ENCODE data around the gene APBA3. TPM values are rescaled to one million over a fixed set of nuclear protein-coding genes. Genes with fewer than 3 reads are reported as not detected.

Gene APBA3
- total and polyA plus RNA-seq, 9 of the 15 experiments (the other 6 are each of a cell fraction or from before 2014, with no cell fraction given) = 0.10 to 29.5 (median 11.5) TPM

DNA sequence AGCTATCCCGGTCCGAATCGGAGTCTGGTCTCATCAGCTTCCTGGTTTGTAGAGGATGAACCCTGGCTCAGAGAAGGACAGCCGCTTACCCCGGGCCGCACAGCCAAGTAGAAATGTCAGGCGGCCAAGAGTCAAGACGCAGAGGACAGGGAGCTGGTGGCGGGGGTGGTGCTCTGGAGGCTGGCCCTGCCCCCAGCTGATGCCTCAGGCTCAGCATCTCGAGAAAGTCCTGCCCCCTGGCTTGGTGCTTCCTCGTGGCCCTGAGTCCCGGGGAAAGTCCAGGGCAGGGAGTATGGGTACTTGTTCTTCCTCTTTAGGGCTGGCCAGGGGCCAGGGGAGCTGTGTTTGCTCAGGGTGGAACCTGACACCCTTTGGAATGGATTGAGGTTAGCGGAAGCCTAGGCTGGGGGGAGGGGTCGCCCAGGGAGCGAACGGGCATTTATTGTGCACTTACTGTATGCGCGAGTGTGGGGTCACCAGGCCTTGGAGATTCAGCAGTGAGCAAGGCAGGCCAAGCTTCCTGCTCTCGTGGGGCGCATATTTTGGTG, 51.2 kb downstream of the APBA3 start (continued):
- TF ChIP-seq KDM5B (IDR thresholded peaks at IDR 0.05; ENCODE audit: insufficient replicate concordance, low read depth, low read length) (no peak), HMG20B (CRISPR knock-in tag; IDR thresholded peaks at IDR 0.05) (no peak), HDAC1 (IDR thresholded peaks at IDR 0.05) (peak in 1 of 2 experiments; percentile 33; a peak in 1 of 4 replicates), RCOR1 (IDR thresholded peaks at IDR 0.05; ENCODE audit: borderline replicate concordance in 1 of 2, low read depth in 2 of 2, low read length in 2 of 2) (peak in 1 of 2 experiments; percentile 79; a peak in 2 of 4 replicates), NFRKB (IDR thresholded peaks at IDR 0.05; ENCODE audit: low read depth) (no peak), ZNF12 (CRISPR knock-in tag; IDR thresholded peaks at IDR 0.05) (no peak; the same call in 1 of the 2 replicates), NCOA1 (IDR thresholded peaks at IDR 0.05; ENCODE audit: low read depth) (peak; percentile 67), EP300 (IDR thresholded peaks at IDR 0.05; ENCODE audit: low read length) (peak; percentile 26; the same call in 1 of the 2 replicates)
- TF ChIP-seq, protein P1, sequence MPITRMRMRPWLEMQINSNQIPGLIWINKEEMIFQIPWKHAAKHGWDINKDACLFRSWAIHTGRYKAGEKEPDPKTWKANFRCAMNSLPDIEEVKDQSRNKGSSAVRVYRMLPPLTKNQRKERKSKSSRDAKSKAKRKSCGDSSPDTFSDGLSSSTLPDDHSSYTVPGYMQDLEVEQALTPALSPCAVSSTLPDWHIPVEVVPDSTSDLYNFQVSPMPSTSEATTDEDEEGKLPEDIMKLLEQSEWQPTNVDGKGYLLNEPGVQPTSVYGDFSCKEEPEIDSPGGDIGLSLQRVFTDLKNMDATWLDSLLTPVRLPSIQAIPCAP (CRISPR knock-in tag; IDR thresholded peaks at IDR 0.05; ENCODE audit: borderline replicate concordance) = no peak
- TF ChIP-seq, protein P2, sequence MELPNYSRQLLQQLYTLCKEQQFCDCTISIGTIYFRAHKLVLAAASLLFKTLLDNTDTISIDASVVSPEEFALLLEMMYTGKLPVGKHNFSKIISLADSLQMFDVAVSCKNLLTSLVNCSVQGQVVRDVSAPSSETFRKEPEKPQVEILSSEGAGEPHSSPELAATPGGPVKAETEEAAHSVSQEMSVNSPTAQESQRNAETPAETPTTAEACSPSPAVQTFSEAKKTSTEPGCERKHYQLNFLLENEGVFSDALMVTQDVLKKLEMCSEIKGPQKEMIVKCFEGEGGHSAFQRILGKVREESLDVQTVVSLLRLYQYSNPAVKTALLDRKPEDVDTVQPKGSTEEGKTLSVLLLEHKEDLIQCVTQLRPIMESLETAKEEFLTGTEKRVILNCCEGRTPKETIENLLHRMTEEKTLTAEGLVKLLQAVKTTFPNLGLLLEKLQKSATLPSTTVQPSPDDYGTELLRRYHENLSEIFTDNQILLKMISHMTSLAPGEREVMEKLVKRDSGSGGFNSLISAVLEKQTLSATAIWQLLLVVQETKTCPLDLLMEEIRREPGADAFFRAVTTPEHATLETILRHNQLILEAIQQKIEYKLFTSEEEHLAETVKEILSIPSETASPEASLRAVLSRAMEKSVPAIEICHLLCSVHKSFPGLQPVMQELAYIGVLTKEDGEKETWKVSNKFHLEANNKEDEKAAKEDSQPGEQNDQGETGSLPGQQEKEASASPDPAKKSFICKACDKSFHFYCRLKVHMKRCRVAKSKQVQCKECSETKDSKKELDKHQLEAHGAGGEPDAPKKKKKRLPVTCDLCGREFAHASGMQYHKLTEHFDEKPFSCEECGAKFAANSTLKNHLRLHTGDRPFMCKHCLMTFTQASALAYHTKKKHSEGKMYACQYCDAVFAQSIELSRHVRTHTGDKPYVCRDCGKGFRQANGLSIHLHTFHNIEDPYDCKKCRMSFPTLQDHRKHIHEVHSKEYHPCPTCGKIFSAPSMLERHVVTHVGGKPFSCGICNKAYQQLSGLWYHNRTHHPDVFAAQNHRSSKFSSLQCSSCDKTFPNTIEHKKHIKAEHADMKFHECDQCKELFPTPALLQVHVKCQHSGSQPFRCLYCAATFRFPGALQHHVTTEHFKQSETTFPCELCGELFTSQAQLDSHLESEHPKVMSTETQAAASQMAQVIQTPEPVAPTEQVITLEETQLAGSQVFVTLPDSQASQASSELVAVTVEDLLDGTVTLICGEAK (IDR thresholded peaks at IDR 0.05) = no peak; the same call in 1 of the 2 replicates
- TF ChIP-seq, protein P2 (CRISPR knock-in tag; IDR thresholded peaks at IDR 0.05) = no peak
- TF ChIP-seq, protein P3, sequence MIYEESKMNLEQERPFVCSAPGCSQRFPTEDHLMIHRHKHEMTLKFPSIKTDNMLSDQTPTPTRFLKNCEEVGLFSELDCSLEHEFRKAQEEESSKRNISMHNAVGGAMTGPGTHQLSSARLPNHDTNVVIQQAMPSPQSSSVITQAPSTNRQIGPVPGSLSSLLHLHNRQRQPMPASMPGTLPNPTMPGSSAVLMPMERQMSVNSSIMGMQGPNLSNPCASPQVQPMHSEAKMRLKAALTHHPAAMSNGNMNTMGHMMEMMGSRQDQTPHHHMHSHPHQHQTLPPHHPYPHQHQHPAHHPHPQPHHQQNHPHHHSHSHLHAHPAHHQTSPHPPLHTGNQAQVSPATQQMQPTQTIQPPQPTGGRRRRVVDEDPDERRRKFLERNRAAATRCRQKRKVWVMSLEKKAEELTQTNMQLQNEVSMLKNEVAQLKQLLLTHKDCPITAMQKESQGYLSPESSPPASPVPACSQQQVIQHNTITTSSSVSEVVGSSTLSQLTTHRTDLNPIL (CRISPR knock-in tag; IDR thresholded peaks at IDR 0.05) = no peak
- TF ChIP-seq, protein P4, sequence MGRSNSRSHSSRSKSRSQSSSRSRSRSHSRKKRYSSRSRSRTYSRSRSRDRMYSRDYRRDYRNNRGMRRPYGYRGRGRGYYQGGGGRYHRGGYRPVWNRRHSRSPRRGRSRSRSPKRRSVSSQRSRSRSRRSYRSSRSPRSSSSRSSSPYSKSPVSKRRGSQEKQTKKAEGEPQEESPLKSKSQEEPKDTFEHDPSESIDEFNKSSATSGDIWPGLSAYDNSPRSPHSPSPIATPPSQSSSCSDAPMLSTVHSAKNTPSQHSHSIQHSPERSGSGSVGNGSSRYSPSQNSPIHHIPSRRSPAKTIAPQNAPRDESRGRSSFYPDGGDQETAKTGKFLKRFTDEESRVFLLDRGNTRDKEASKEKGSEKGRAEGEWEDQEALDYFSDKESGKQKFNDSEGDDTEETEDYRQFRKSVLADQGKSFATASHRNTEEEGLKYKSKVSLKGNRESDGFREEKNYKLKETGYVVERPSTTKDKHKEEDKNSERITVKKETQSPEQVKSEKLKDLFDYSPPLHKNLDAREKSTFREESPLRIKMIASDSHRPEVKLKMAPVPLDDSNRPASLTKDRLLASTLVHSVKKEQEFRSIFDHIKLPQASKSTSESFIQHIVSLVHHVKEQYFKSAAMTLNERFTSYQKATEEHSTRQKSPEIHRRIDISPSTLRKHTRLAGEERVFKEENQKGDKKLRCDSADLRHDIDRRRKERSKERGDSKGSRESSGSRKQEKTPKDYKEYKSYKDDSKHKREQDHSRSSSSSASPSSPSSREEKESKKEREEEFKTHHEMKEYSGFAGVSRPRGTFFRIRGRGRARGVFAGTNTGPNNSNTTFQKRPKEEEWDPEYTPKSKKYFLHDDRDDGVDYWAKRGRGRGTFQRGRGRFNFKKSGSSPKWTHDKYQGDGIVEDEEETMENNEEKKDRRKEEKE (IDR thresholded peaks at IDR 0.05; ENCODE audit: borderline replicate concordance in 1 of 2, control insufficient read depth in 1 of 2, low read depth in 2 of 2, low read length in 1 of 2) = no peak
